Stimulated activated CD4-positive, alpha-beta T cell treated with anti-CD3 and anti-CD28 coated beads, Interleukin-4, amount 100 ng/mL, for 48 hours (primary cell): ENCODE measurements around the gene AIFM3.
"Not testable (repeated sequence)": the region's sequence is repeated elsewhere in the genome, so short reads cannot be mapped to it uniquely, and the experiment has no call there.

Experiments
- DNase-seq, 2 donors: peaks; one replicate each; pipeline ENCODE4 v3.0.0-alpha.2; 2020; ENCODE audit warnings: low read depth in 2 of 2

AIFM3 gene

DNA sequence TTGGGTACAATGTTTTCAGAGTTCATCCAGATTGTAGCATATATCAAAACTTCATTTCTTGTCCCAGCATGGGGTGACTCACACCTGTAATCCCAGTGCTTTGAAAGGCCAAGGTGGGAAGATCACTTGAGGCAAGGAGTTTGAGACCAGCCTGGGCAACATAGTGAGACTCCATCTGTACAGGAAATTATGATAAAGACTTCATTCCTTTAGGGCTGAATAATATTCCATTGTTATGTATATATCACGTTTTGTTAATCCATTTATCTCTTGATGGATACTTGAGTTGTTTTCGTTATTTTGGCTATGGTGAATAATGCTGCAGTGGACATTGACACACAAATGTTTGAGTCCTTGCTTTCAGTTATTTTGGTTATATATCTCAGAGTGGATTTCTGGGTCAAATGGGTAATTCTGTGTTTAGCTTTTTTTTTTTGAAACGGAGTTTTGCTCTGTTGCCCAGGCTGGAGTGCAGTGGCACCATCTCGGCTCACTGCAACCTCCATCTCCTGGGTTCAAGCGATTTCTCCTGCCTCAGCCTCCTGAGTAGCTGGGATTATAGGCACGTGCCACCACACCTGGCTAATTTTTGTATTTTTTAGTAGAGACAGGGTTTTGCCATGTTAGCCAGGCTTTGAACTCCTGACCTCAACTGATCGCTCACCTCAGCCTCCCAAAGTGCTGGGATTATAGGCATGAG, 24.7 kb upstream of the AIFM3 start:
- not testable (repeated sequence) for DNase-seq

DNA sequence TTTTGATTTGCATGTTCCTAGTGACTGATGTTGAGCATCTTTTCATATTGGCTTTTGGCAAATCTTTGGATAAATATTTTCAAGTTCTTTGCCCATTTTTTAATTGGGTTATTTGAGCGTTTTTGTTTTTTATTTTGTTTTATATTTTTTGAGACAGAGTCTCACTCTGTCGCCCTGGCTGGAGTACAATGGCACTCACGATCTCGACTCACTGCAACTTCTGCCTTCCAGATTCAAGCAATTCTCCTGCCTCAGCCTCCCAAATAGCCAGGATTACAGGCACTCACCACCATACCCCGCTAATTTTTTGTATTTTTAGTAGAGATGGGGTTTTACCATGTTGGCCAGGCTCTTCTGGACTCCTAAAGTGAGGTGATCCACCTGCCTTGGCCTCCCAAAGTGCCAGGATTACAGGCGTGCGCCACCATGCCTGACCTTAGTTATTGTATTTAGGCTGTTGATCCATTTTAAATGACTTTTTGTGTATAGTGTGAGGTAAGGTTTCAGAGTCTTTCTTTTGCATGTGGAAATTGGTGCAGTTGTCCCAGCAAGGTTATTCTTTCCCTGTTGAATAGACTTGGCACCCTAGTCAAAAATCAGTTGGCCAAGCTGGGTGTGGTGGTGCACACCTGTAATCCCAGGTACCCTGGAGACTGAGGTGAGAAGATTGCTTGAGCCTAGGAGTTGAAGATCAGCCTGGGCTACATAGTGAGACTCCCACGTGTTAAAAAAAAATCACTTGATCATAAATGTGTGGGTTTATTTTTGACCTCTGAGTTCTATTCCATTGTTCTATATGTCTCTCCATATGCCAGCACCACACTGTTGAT, 23.7 kb upstream of the AIFM3 start:
- no peak for DNase-seq

DNA sequence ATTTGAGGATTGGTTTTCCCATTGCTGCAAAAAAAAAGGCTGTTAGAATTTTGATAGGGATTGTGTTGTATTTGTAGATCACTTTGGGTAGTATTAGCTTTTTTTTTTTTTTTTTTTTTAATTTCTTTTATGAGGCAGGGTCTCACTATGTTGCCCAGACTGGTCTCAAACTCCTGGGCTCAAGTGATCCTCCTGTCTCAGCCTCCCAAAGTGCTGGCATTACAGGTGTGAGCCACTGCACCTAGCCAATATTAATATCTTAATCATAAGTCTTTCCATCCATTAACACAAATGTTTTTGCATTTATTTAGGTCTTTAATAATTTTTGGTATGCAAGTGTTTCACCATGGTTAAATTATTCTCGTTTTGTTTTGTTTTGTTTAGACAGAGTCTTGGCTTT, 23.0 kb upstream of the AIFM3 start:
- DNase-seq = no peak

GRCh38 chr22:20945578-20945934, 21.5 kb upstream of the AIFM3 start:
- no peak for DNase-seq

GRCh38 chr22:20946080-20946986, 20.7 kb upstream of the AIFM3 start:
- DNase-seq = no peak

DNA sequence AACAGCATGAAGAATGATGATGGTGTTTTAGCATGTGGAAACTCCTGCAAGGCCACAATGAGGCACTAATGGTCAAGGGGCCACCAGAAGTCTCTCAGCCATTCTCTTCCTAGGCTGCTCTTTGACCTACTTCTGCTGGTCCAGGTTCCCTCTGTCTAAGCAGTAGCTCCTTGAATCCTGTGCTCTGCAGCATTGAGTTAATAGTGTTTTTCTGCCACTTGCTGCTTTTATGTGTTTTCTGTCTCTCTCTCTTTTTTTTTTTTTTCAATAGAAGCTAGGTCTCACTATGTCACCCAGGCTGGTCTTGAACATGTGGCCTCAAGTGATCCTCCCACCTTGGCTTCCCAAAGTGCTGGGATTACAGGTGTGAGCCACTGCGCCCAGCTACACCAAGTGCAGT, 20.1 kb upstream of the AIFM3 start:
- no peak for DNase-seq

- no peak for DNase-seq
Measured at GRCh38 chr22:20948450-20948849, 18.6 kb upstream of the AIFM3 start.

DNA sequence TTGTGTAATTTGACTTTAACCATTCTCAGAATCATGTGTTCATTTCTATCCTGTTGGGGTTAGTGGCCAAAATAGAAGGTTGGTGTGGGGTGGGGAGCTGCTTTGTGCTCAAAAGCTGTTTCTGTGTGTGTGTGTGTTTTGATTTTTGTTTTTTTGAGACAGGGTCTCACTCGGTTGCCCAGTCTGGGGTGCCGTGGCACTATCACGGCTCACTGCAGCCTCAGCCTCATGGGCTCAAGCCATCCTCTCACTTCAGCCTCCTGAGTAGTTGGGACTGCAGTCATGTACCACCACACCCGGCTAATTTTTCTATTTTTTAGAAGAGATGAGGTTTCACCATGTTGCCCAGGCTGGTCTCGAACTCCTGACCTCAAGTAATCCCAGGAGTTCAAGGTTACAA, 18.1 kb upstream of the AIFM3 start:
- no peak for DNase-seq

DNA sequence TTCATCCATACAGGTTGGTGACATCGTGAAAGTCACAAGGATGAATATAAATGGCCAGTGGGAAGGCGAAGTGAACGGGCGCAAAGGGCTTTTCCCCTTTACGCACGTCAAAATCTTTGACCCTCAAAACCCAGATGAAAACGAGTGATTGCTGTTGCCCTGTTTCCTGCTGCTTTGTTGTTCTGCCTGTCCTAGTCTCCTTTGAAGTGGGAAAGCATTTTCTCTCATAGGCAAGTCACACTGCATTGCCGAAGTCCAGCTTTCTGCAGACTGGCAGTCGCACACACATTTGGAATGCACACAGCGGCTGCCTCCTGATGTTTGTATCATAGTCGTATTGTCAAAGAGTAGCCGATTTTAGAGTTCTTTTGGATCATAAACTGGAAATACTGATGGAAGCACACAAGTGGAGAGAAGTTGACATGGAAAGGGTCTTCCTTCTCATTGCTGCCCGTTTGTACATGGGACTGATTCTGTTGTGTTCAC, 17.3 kb upstream of the AIFM3 start:
- DNase-seq = no peak

DNA sequence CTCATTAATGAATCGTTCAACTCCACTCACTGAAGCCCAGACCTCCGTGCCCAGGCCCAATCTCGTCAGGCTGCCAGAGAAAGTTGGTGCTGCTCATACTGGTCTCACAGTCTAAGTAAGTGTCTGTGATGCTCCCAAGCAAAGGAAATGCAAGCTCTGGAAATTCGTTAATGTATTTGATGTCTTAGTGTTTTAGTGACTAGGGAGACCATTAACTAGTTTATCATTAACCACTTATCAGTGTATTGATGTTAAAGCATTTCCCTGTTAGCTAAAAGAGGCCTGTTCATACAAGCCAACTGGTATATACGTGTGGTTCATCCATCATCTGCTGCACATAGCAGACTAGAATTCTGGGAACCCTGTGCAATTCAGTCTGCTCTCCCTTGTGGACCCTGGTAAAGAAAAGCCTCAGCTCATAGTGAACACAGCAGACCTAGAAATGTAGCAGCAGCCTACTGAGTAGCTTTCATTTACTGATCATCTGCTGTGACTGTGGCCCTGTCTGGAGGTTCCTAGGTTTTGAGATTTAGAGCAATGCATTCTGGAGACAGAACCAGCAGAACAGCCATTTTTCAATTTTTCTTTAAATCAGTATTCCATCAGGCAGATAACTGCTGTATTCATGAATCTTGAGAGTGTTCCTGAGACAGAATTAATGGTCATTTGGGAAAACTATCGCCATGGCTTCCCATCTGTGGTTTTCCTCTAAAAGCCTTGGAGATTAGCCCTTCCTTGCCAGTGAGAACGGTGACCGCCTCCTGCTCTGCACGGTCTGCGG, 15.7 kb upstream of the AIFM3 start:
- no peak for DNase-seq

DNA sequence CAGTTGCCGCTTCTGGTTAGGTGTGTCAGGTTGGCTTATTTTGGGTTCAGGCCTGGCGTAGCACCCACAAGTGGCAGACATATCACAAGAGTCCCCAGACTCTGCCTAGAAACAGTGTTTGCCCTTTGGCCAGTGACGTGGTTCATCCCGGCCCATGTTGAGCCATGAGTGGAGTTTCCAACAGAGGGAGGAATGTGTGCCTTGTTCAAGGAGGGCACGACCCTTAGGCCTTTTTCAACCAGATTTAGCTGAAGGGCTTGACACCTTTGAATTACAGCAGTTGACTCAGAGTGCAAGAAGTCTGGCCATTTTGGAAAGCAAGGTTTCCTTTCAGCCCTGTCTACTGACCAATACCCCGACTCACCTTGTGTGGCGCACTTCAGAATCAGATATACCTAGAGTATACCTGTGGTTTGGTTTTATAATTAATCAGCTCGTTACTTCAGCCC, 15.1 kb upstream of the AIFM3 start:
- no peak for DNase-seq

GRCh38 chr22:20952544-20953341, 14.3 kb upstream of the AIFM3 start:
- DNase-seq = no peak

DNA sequence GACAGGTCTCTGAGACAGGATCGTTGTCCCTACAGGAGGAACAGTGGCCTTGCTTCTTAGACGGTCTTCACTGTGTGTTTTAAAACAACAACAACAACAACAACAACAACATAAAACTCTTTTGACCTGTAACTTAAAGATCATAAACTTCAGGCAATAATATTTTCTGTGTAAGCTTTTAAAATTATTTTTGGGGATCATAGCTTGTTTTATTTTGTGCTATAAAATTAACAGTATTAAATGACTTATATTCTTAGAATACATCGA, 13.8 kb upstream of the AIFM3 start:
- DNase-seq = no peak

DNA sequence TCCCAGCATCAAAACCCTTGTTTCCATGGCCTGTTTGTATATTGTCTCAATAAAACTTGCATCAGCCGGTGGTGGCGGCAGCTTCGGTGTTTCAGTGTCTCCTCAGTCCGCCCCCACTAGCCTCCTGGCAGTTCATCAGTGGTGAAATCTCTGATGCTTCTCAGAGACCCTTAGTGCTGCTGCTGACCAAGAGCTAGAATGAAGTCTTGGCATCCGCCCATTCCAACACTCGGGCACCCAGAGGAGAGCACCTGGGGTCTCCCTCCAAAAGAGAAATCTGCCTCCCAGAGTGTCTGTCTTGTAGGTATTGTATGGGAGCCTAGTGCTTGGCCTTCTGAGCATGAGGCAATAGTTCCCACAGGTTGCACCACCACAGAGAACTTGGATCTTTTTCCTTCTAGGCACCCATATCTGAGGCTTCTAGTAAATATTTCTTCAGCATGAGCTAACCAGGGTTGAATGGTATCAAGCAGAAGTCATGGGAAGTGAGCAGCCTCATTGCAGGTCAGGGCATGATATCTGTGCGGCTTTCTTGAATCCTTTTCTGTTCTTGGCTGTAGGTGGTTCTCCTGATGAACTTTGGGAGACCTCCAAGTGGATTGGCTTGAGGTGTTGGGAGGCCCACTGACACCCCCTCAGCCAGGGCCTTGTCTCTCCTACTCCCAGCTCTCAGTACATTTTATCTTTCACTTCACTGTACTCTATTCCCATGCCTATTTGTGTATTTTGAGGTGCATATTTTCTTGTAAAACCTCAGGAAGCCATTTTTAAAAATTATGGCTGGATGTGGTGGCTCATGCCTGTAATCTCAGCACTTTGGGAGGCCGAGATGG, 13.2 kb upstream of the AIFM3 start:
- no peak for DNase-seq

GRCh38 chr22:20955548-20955947, 11.5 kb upstream of the AIFM3 start:
- no peak for DNase-seq

GRCh38 chr22:20956258-20957101, 10.6 kb upstream of the AIFM3 start:
- no peak for DNase-seq

DNA sequence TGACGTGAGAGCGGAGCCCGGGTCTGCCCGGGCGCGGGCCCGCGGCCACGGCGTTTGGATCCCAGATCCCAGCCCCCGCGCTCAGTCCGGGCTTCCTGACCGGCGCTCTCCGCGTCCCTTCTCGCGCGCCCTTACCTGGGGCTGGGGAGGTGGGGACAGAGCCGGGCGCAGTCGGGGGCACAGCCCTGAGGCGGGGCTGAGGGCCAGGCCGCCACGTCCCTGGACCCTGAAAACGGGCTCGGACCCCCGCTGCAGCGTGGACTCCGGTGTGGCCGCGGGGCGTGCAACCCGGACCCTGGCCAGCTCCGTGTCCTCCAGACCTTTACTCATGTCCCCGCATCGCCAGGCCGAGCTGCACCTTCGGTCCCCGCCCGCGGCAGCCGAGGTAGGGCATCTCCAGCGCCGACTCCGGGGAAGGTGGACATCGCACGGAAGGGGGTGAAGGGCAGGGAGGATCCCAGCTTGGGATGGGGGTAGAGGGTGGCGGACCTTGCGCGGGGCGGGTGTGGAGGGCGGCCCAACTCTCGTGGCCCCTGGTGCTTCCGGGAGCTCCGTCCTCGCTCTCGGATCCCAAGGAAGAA, 9.9 kb upstream of the AIFM3 start:
- DNase-seq = no peak

DNA sequence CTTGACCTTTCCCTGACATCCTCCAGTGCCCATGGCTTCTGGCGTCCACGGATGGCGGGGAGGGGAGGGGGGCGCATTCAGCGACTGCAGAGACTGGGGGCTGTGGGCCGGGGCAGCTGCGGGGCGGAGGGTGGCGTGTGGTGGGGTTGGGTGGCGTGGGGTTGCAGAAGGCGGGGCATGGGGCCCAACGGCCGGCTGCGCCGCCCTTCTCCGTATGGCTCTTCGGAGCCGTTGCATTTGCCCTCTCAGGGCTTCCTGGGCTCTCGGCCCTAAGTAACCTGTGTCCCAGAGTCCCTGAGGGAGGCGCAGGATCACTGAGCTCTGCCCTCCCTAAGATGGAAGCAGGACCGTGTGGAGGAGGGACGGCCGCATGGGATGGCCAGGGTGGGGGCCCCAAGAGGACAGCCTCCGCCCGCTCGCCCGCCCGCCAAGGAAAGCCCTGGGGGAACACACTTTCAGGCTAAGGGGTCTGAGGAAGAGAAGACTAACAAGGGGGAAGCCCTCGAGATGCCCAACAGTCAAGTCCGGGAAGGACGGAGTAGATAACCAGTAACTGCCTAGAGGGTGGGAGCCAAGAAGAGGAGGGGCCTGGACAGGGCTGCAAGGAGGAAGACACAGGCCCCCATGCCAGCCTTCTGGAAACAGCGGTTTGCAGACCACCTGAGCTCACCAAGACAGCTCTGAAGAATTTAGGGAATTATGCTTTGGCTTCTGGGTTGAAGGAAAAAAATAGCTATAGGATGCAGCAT, 9.2 kb upstream of the AIFM3 start:
- no peak for DNase-seq
